Activated T-cell treated with anti-CD3 and anti-CD28 coated beads, Interleukin-2, amount 50 U/mL, for 24 hours (primary cell): ENCODE measurements around the gene HTR6.

Experiments
- DNase-seq: peaks from one replicate; pipeline ENCODE4 v3.0.0-alpha.2; 2020
- H3K27ac Mint-ChIP-seq: 2 replicates; pipeline ENCODE4 v1.8.0; 2020; ENCODE audit warnings: mild to moderate bottlenecking, mixed read lengths
- H3K27me3 Mint-ChIP-seq: 2 replicates; pipeline ENCODE4 v1.8.0; 2020; ENCODE audit warnings: mixed read lengths
- H3K36me3 Mint-ChIP-seq: 2 replicates; pipeline ENCODE4 v1.8.0; 2020; ENCODE audit warnings: low read depth, mixed read lengths
- H3K4me1 Mint-ChIP-seq: 2 replicates; pipeline ENCODE4 v1.8.0; 2020; ENCODE audit warnings: low read depth, mixed read lengths
- H3K4me3 Mint-ChIP-seq: 2 replicates; pipeline ENCODE4 v1.8.0; 2020; ENCODE audit warnings: mild to moderate bottlenecking, moderate library complexity, mixed read lengths
- H3K9me3 Mint-ChIP-seq: 2 replicates; pipeline ENCODE4 v1.8.0; 2020; ENCODE audit warnings: mixed read lengths

The HTR6 gene

DNA sequence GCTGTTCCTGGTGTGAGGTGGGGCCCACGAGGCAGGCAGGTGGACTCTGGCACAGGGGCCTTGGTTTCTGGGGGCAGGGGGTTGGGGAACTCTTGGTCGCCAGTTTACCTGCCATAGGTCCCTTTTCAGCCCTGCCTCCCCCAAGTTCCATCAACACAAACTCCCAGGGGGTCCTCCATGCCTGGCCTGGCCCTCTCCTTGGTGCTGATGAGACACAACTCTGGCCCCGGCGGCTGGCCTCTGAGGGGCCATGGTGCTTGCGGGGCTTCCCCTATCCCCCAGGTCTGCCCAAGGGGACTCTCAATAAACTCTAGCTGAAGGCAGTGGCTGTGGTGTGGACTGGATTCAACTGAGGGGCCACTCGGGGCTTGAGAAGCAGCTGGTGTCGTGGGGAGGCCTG lies 16.0 kb downstream of the HTR6 start:
- no peak overlapping the region for H3K27ac Mint-ChIP-seq
- DNase-seq, result no peak
- H3K9me3 Mint-ChIP-seq, result no peaks in the 10 kb centered on the region
- H3K4me3 Mint-ChIP-seq, result no peak overlapping the region
- H3K4me1 Mint-ChIP-seq, result no peaks in the 10 kb centered on the region
- peaks cover 8% of the 10 kb centered on the region for H3K36me3 Mint-ChIP-seq
- H3K27me3 Mint-ChIP-seq, result no peaks in the 10 kb centered on the region

GRCh38 chr1:19682257-19682656 lies 17.6 kb downstream of the HTR6 start:
- H3K27ac Mint-ChIP-seq, result no peak overlapping the region
- H3K9me3 Mint-ChIP-seq, result no peaks in the 10 kb centered on the region
- peaks cover 9% of the 10 kb centered on the region for H3K36me3 Mint-ChIP-seq
- no peaks in the 10 kb centered on the region for H3K27me3 Mint-ChIP-seq
- H3K4me3 Mint-ChIP-seq, result no peak overlapping the region
- DNase-seq, result no peak
- peaks cover 1% of the 10 kb centered on the region for H3K4me1 Mint-ChIP-seq

- H3K36me3 Mint-ChIP-seq, result peaks cover 14% of the 10 kb centered on the region
- H3K4me1 Mint-ChIP-seq, result peaks cover 8% of the 10 kb centered on the region
- no peaks in the 10 kb centered on the region for H3K27me3 Mint-ChIP-seq
- H3K27ac Mint-ChIP-seq, result no peak overlapping the region
- H3K4me3 Mint-ChIP-seq, result no peak overlapping the region
- no peaks in the 10 kb centered on the region for H3K9me3 Mint-ChIP-seq
- no peak for DNase-seq
These were observed 18.2 kb downstream of the HTR6 start for GRCh38 chr1:19682901-19683300.

DNA sequence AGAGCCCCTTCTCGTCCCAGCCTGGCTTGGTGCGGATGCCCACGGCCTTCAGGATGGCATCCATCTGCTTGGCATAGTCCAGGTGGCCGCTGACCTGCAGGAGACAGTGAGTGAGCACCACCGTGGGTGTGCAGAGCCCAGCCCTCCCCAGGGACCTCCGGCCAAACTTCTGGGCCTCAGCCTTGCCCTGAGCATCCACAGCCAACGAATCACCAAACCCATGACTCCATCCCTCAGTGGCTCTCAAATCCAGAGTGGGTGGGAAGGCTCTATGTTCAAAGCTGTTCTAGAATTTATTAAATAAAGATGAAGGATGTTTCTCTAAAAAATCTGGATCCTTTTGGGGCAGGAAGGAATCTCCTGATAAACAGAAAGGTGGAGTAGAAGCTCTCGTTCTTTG lies 18.7 kb downstream of the HTR6 start:
- Mint-ChIP-seq H3K27me3 (no peaks in the 10 kb centered on the region), H3K36me3 (peaks cover 18% of the 10 kb centered on the region), H3K4me3 (no peak overlapping the region), H3K4me1 (peaks cover 12% of the 10 kb centered on the region), H3K9me3 (no peaks in the 10 kb centered on the region), H3K27ac (no peak overlapping the region)
- DNase-seq, result no peak

- Mint-ChIP-seq H3K4me1 (peaks cover 23% of the 10 kb centered on the region), H3K9me3 (no peaks in the 10 kb centered on the region), H3K4me3 (no peak overlapping the region), H3K27ac (no peak overlapping the region), H3K27me3 (no peaks in the 10 kb centered on the region), H3K36me3 (peaks cover 28% of the 10 kb centered on the region)
- no peak for DNase-seq
These were observed 20.0 kb downstream of the HTR6 start for GRCh38 chr1:19684677-19685076.

DNA sequence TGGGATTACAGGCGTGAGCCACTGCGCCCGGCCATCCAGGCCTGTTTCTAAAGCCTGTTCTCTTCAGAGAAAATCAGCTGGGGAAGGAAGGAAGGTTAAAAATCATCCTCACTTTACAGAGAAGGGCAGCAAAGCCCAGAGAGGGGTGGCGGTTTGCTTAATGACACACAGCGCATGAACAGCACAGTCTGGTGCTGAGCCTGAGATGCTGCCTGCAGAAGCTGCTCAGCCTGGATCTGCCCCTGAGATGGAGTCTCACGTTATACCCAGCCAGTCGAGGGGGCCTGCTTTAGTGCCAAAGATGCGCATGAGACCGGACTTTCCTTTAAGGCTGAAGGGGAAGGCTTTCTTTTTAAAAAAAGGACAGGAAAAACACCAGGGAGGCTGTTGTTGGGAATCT lies 21.3 kb downstream of the HTR6 start:
- H3K27ac Mint-ChIP-seq, result no peak overlapping the region
- no peak for DNase-seq
- no peaks in the 10 kb centered on the region for H3K27me3 Mint-ChIP-seq
- H3K9me3 Mint-ChIP-seq, result peaks cover 6% of the 10 kb centered on the region
- H3K4me1 Mint-ChIP-seq, result peaks cover 25% of the 10 kb centered on the region
- peaks cover 41% of the 10 kb centered on the region for H3K36me3 Mint-ChIP-seq
- H3K4me3 Mint-ChIP-seq, result no peak overlapping the region

DNA sequence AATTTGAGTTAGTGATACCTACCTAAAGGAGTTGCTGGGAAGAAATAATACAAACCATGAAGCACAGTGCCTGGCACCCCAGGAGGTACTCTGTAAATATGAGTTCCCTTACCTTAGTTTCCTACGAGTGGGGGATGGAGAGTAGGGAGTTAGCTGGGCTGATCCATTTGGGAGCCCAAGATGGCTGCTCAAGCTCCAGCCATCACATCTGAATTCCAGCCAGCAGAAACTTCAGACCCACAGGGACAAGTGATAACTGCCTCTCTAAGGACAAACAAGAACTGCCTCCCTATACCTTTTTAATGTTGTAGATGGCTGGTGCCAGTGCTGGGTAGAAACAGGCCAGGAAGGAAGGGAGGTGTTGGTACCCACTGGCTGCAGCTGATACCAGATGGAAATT lies 22.7 kb downstream of the HTR6 start:
- Mint-ChIP-seq H3K4me1 (peaks cover 25% of the 10 kb centered on the region), H3K27ac (peak overlapping the region; percentile 40), H3K27me3 (no peaks in the 10 kb centered on the region), H3K4me3 (no peak overlapping the region), H3K9me3 (peaks cover 6% of the 10 kb centered on the region), H3K36me3 (peaks cover 51% of the 10 kb centered on the region)
- no peak for DNase-seq

DNA sequence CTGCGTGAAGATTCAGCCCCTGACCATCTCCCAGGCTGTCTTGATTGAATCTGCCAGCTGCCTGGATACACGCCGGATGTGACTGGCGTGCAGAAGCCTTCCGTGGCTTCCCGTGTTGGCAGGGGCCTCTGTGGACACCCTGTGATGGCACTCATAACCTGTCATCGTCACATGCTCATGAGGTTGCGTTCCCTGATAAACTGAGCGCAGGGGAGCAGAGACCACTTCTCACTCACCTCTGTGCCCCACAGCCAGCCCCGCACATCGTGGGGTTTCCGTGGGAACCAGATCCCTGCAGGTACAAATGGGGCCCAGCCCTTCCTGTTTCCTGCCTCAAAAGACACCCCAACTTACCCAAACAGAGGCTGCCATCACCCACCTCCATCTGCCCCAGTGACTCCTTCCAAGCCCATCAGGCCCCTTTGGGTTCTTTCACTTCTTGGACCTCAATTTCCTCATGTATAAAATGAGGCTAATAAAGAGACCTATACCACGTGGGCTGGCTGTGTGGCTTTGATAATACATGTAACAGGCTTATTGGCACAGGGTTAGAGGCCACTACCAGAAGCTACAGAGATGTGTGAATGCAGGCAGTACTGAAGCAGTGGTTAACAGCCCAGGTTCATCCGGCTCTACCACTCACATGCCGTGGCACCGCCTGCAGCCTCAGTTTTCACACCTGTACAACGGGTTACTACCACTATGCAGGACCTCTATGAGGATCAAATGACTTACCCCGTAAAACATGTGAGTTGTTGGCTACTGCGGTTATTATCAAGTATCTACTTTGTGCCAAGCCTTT lies 23.6 kb downstream of the HTR6 start:
- Mint-ChIP-seq H3K4me3 (no peak overlapping the region), H3K27me3 (no peaks in the 10 kb centered on the region), H3K9me3 (peaks cover 6% of the 10 kb centered on the region), H3K27ac (peak overlapping the region; percentile 20), H3K36me3 (peaks cover 49% of the 10 kb centered on the region), H3K4me1 (peaks cover 25% of the 10 kb centered on the region)
- DNase-seq, result peak; percentile 36

GRCh38 chr1:19689085-19689757 lies 24.5 kb downstream of the HTR6 start:
- Mint-ChIP-seq H3K27me3 (no peaks in the 10 kb centered on the region), H3K4me1 (peaks cover 25% of the 10 kb centered on the region), H3K9me3 (peaks cover 6% of the 10 kb centered on the region), H3K36me3 (peaks cover 55% of the 10 kb centered on the region), H3K4me3 (no peak overlapping the region), H3K27ac (no peak overlapping the region)
- DNase-seq, result no peak

DNA sequence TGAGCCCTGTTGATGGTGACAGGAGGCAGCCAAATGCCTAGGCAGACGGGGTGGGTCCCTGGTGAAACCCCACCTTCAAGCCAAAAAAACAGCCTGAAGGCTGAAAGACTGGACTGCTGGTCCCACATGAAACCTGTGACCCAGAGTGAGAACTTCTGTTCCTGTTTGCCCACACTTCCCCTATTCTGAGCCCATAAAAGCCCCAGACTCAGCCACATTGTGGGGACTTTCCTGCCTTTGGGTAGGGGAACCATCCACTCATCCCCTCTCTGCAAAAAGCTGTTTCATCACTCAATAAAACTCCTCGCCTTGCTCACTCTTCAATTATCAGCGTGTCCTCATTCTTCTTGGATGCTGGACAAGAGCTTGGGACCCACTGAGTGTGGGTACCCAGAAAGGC lies 25.2 kb downstream of the HTR6 start:
- peaks cover 6% of the 10 kb centered on the region for H3K9me3 Mint-ChIP-seq
- no peaks in the 10 kb centered on the region for H3K27me3 Mint-ChIP-seq
- H3K27ac Mint-ChIP-seq, result peak overlapping the region; percentile 39
- H3K4me1 Mint-ChIP-seq, result peaks cover 25% of the 10 kb centered on the region
- no peak for DNase-seq
- no peak overlapping the region for H3K4me3 Mint-ChIP-seq
- peaks cover 59% of the 10 kb centered on the region for H3K36me3 Mint-ChIP-seq

DNA sequence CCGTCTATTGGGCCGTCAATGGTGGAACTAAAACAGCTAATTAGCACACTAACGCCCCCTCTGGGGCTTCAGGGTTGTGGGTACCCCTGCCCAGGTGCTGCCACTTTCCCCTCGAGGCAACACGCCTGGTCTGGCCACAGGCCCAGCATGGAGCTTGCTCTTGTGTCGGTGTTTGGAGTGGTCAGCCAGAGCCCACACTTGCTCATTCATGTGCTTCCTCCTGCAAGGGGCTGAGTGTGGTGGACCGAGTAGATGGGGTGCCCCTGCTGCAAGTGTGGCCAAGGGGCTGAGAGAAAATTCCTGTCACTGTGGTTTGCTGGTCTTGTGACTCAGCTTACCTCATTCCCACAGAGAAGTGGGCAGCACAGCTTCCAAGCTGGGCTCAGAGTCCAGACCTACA lies 25.7 kb downstream of the HTR6 start:
- Mint-ChIP-seq H3K27me3 (no peaks in the 10 kb centered on the region), H3K4me1 (peaks cover 25% of the 10 kb centered on the region), H3K4me3 (no peak overlapping the region), H3K36me3 (peaks cover 61% of the 10 kb centered on the region), H3K27ac (no peak overlapping the region), H3K9me3 (peaks cover 6% of the 10 kb centered on the region)
- no peak for DNase-seq

DNA sequence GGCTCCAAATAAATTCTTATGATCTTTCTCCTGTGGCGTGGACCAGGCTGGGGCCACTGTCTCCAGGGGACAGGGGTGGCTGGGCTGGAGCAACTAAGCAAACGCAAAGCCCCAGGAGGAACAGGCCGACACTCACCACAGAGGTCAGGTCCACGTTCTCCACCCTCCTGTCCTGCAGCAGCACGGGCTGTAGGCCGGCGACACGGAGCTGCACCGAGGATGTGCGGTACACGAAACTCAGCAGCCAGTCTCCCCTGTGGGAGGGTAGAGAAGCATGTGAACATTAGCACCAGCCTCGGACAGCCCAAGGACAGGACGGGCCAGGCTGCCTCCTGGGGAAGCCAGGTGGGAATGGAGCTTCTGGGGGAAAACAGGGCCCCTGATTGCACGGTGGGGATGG lies 29.6 kb downstream of the HTR6 start:
- DNase-seq, result no peak
- Mint-ChIP-seq H3K27me3 (no peaks in the 10 kb centered on the region), H3K4me1 (peaks cover 4% of the 10 kb centered on the region), H3K27ac (no peak overlapping the region), H3K4me3 (no peak overlapping the region), H3K9me3 (peaks cover 6% of the 10 kb centered on the region), H3K36me3 (peaks cover 61% of the 10 kb centered on the region)

DNA sequence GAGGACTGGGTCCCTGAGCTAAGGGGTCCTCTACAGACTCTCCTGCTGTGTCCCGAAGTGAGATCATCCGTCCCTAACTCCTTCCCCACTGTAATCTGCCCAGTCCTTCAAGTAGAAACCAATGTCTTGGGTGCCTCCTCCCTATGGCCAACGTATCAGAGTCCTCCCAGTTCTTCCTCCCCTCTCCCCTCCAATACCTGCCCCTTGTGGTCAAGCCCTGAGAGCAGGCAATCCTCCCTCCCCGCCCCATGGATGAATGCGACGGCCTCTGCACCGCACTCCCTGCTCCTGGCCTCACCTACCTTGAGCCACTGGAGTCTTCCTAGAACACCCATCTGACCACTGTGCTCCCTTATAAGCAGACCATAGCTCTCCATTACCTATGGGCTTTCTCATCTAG lies 31.1 kb downstream of the HTR6 start:
- Mint-ChIP-seq H3K4me1 (no peaks in the 10 kb centered on the region), H3K4me3 (no peak overlapping the region), H3K27ac (peak overlapping the region; percentile 27), H3K36me3 (peaks cover 61% of the 10 kb centered on the region), H3K9me3 (no peaks in the 10 kb centered on the region), H3K27me3 (no peaks in the 10 kb centered on the region)
- no peak for DNase-seq

DNA sequence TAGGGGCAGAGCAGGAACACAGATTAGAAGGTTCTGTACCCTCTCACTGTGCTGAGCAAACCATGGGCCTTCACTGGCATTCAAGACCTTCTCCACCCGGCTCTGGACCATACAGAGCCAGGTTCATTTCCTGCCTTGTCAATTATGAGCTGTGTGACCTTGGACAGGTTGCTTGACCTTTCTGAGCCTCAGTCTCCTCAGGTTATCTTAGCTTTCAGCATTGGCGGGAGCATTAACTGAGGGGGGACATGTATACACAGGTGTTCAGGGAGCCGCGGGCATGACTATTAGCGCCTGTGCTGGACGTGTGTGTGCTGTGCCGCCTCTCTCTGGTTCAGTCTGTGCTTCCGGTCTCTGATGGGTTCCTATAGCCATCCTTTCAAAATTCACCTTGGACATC lies 32.1 kb downstream of the HTR6 start:
- Mint-ChIP-seq H3K9me3 (no peaks in the 10 kb centered on the region), H3K27me3 (no peaks in the 10 kb centered on the region), H3K36me3 (peaks cover 51% of the 10 kb centered on the region), H3K4me3 (no peak overlapping the region), H3K27ac (no peak overlapping the region), H3K4me1 (no peaks in the 10 kb centered on the region)
- no peak for DNase-seq

DNA sequence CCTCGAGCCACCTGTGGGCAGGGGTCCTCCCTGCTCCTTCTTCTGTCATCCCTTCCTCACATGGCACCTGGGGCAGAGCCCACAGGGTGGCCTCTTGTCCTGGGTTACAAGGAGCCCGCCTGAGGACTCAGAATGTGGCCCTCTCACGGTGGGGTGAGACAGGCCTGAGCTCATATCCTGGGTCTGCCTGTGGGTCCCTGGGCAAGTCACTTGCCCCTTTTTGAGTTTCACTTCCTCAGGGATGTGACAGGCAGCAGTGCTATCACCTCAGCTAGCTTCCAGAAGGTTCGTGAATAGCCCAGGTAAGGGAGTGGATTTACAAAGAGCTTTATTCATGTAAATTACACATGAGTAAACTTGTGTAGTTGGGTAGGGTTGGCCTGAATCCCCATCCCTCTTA lies 33.5 kb downstream of the HTR6 start:
- Mint-ChIP-seq H3K9me3 (no peaks in the 10 kb centered on the region), H3K27me3 (no peaks in the 10 kb centered on the region), H3K27ac (no peak overlapping the region), H3K4me3 (no peak overlapping the region), H3K4me1 (no peaks in the 10 kb centered on the region), H3K36me3 (peaks cover 46% of the 10 kb centered on the region)
- no peak for DNase-seq
